Osteoblast (primary cell): ENCODE data around the gene USP3. TPM values are rescaled to one million over a fixed set of nuclear protein-coding genes. Genes with fewer than 3 reads are reported as not detected.

Experiments
- DNase-seq: peaks from one replicate; pipeline ENCODE4 v3.0.0; 2011; ENCODE audit warnings: low spot score, mixed read lengths; ENCODE audit not compliant: insufficient read length; ENCODE audit errors: missing footprints
- H2AFZ ChIP-seq: 2 replicates; pipeline ENCODE4 v1.6.0; 2011; ENCODE audit warnings: mild to moderate bottlenecking, low read length
- H3K27ac ChIP-seq: 2 replicates; pipeline ENCODE4 v1.5.1; 2011; ENCODE audit warnings: mild to moderate bottlenecking, low read depth, low read length, moderate library complexity
- H3K27me3 ChIP-seq: 2 replicates; pipeline ENCODE4 v1.6.0; 2012; ENCODE audit warnings: mild to moderate bottlenecking, control low read depth, inconsistent platforms, low read length, moderate library complexity; ENCODE audit not compliant: insufficient read depth
- H3K36me3 ChIP-seq: 2 replicates; pipeline ENCODE4 v1.5.1; 2011; ENCODE audit warnings: mild to moderate bottlenecking, low read length, control low read depth, moderate library complexity; ENCODE audit not compliant: insufficient read depth
- H3K4me1 ChIP-seq: 2 replicates; pipeline ENCODE4 v1.5.1; 2011; ENCODE audit warnings: mild to moderate bottlenecking, low read length, control low read depth, moderate library complexity; ENCODE audit not compliant: insufficient read depth
- H3K4me2 ChIP-seq: 2 replicates; pipeline ENCODE4 v1.6.0; 2011; ENCODE audit warnings: mild to moderate bottlenecking, low read length; ENCODE audit not compliant: insufficient read depth
- H3K4me3 ChIP-seq: fragments of 200-600 bp; sonication (generic); 3 replicates; pipeline ENCODE4 v1.5.1; 2012; ENCODE audit warnings: mild to moderate bottlenecking, low read length, inconsistent platforms; ENCODE audit not compliant: insufficient read depth
- H3K79me2 ChIP-seq: 2 replicates; pipeline ENCODE4 v1.6.0; 2012; ENCODE audit warnings: mild to moderate bottlenecking, low read length, control low read depth, inconsistent platforms; ENCODE audit not compliant: insufficient read depth
- H3K9me3 ChIP-seq: 2 replicates; pipeline ENCODE4 v1.5.1; 2011; ENCODE audit warnings: low read depth, low read length, control low read depth
- H4K20me1 ChIP-seq: 2 replicates; pipeline ENCODE4 v1.6.0; 2012; ENCODE audit warnings: mild to moderate bottlenecking, low read length, control low read depth; ENCODE audit not compliant: insufficient read depth
- CTCF ChIP-seq: IDR thresholded peaks from 2 replicates; pipeline ENCODE4 v1.5.1; 2011; ENCODE audit warnings: mild to moderate bottlenecking, low read depth, low read length, moderate library complexity; ENCODE audit errors: extremely low read depth
- total RNA-seq: library from RNA; depleted of rRNA; stranded (reverse); fragments of >200 nt; gene quantifications from 2 replicates; pipeline ENCODE4 v1.2.3, GENCODE V29; 2012

Gene USP3
- total RNA-seq, 1 donor: 60.1 TPM

GRCh38 chr15:63522225-63522578, 17.8 kb downstream of the USP3 start:
- peaks cover 58% of the 10 kb centered on the region for H4K20me1 ChIP-seq
- no peak overlapping the region for H3K4me2 ChIP-seq
- no peak overlapping the region for H2AFZ ChIP-seq
- no peaks in the 10 kb centered on the region for H3K36me3 ChIP-seq
- H3K27ac ChIP-seq: peak overlapping the region; percentile 52
- no peaks in the 10 kb centered on the region for H3K9me3 ChIP-seq
- no peak for TF ChIP-seq CTCF
- H3K79me2 ChIP-seq: peaks cover 99% of the 10 kb centered on the region
- DNase-seq: no peak
- H3K4me1 ChIP-seq: peaks cover 48% of the 10 kb centered on the region
- H3K27me3 ChIP-seq: no peaks in the 10 kb centered on the region
- no peak overlapping the region for H3K4me3 ChIP-seq

- Histone ChIP-seq H3K36me3 (no peaks in the 10 kb centered on the region), H2AFZ (no peak overlapping the region), H4K20me1 (peaks cover 61% of the 10 kb centered on the region), H3K27ac (peak overlapping the region; percentile 60), H3K4me2 (peak overlapping the region; percentile 46), H3K4me1 (peaks cover 42% of the 10 kb centered on the region), H3K79me2 (peaks cover 99% of the 10 kb centered on the region), H3K27me3 (no peaks in the 10 kb centered on the region), H3K9me3 (no peaks in the 10 kb centered on the region), H3K4me3 (no peak overlapping the region)
- DNase-seq: no peak
- no peak for TF ChIP-seq CTCF
These were observed 19.1 kb downstream of the USP3 start for GRCh38 chr15:63523306-63523990.

GRCh38 chr15:63524316-63525015, 20.1 kb downstream of the USP3 start:
- no peaks in the 10 kb centered on the region for H3K27me3 ChIP-seq
- H3K27ac ChIP-seq: no peak overlapping the region
- no peaks in the 10 kb centered on the region for H3K36me3 ChIP-seq
- no peak overlapping the region for H2AFZ ChIP-seq
- peaks cover 99% of the 10 kb centered on the region for H3K79me2 ChIP-seq
- H3K4me3 ChIP-seq: no peak overlapping the region
- H4K20me1 ChIP-seq: peaks cover 63% of the 10 kb centered on the region
- peaks cover 36% of the 10 kb centered on the region for H3K4me1 ChIP-seq
- H3K4me2 ChIP-seq: no peak overlapping the region
- no peak for DNase-seq
- no peak for TF ChIP-seq CTCF
- no peaks in the 10 kb centered on the region for H3K9me3 ChIP-seq

GRCh38 chr15:63526401-63526800, 22.0 kb downstream of the USP3 start:
- Histone ChIP-seq H3K4me3 (no peak overlapping the region), H3K27ac (no peak overlapping the region), H3K4me1 (peaks cover 31% of the 10 kb centered on the region), H3K79me2 (peaks cover 99% of the 10 kb centered on the region), H3K9me3 (no peaks in the 10 kb centered on the region), H4K20me1 (peaks cover 62% of the 10 kb centered on the region), H3K27me3 (no peaks in the 10 kb centered on the region), H3K36me3 (no peaks in the 10 kb centered on the region), H3K4me2 (no peak overlapping the region), H2AFZ (no peak overlapping the region)
- no peak for TF ChIP-seq CTCF
- DNase-seq: no peak
